Measurements from ENCODE around the gene CIB2. TPM values are rescaled to one million over a fixed set of nuclear protein-coding genes. Genes with fewer than 3 reads are reported as not detected.

Gene CIB2
- total RNA-seq, 1 donor from 2014 or later = 2.2 TPM

- H3K9me3 ChIP-seq = no peaks in the 10 kb centered on the region
- peaks cover 11% of the 10 kb centered on the region for H3K36me3 ChIP-seq
- TF ChIP-seq CTCF (IDR thresholded peaks at IDR 0.05) = no peak
- no peak for DNase-seq
- peak overlapping the region; percentile 44 for H3K27ac ChIP-seq
- H3K27me3 ChIP-seq (ENCODE audit: low read depth) = no peaks in the 10 kb centered on the region
- H3K4me1 ChIP-seq = peaks cover 95% of the 10 kb centered on the region
- no peak for ATAC-seq
- H3K4me3 ChIP-seq = no peak overlapping the region
- intact Hi-C loops (cut with DNase I) = no loop called here
Measured at GRCh38 chr15:78057803-78058202, 73.4 kb downstream of the CIB2 start.

- no peak for DNase-seq
- Histone ChIP-seq H3K27me3 (ENCODE audit: low read depth) (no peaks in the 10 kb centered on the region), H3K36me3 (peaks cover 19% of the 10 kb centered on the region), H3K4me1 (peaks cover 95% of the 10 kb centered on the region), H3K9me3 (no peaks in the 10 kb centered on the region), H3K27ac (peak overlapping the region; percentile 58), H3K4me3 (no peak overlapping the region)
- intact Hi-C loops (cut with DNase I) = no loop called here
- TF ChIP-seq CTCF (IDR thresholded peaks at IDR 0.05) = no peak
- peak; percentile 35 to 72 for ATAC-seq
Measured at GRCh38 chr15:78056714-78057269, 74.5 kb downstream of the CIB2 start.

GRCh38 chr15:78055919-78056713 is 75.1 kb downstream of the CIB2 start:
- Histone ChIP-seq H3K27me3 (ENCODE audit: low read depth) (no peaks in the 10 kb centered on the region), H3K36me3 (peaks cover 19% of the 10 kb centered on the region), H3K9me3 (no peaks in the 10 kb centered on the region), H3K4me1 (peaks cover 95% of the 10 kb centered on the region), H3K27ac (peak overlapping the region; percentile 58), H3K4me3 (no peak overlapping the region)
- intact Hi-C loops (cut with DNase I) = no loop called here
- ATAC-seq (peak; percentile 50 to 68), DNase-seq (no peak)
- TF ChIP-seq CTCF (IDR thresholded peaks at IDR 0.05) = no peak

- H3K4me1 ChIP-seq = peaks cover 97% of the 10 kb centered on the region
- no peak overlapping the region for H3K4me3 ChIP-seq
- peaks cover 29% of the 10 kb centered on the region for H3K36me3 ChIP-seq
- no peaks in the 10 kb centered on the region for H3K27me3 ChIP-seq (ENCODE audit: low read depth)
- H3K9me3 ChIP-seq = no peaks in the 10 kb centered on the region
- TF ChIP-seq CTCF (IDR thresholded peaks at IDR 0.05) = no peak
- ATAC-seq (peak in 1 of 2 donors; percentile 41), DNase-seq (no peak)
- H3K27ac ChIP-seq = peak overlapping the region; percentile 58
- intact Hi-C loops (cut with DNase I) = no loop called here
Measured at GRCh38 chr15:78054966-78055365, 76.3 kb downstream of the CIB2 start.

Other genes starting within 250 kb of the CIB2 start
- gene TBC1D2B, start 53.7 kb downstream of the CIB2 start, total RNA-seq = 69.8 TPM
- not detected for gene SH2D7, start 38.9 kb downstream of the CIB2 start, total RNA-seq
- gene IDH3A, start 17.9 kb upstream of the CIB2 start, total RNA-seq = 78.3 TPM
- gene ACSBG1, start 103.1 kb upstream of the CIB2 start, total RNA-seq = 1.8 TPM
- gene DNAJA4, start 133.1 kb upstream of the CIB2 start, total RNA-seq = 34.4 TPM
- 44.4 TPM for gene SKIC8, start 168.2 kb upstream of the CIB2 start, total RNA-seq
- gene CRABP1, start 208.9 kb upstream of the CIB2 start, total RNA-seq = not detected

All from lower lobe of right lung (tissue), 2 donors.